H1 (cell line): ENCODE measurements around the gene PSMD9. TPM values are rescaled to one million over a fixed set of nuclear protein-coding genes. Genes with fewer than 3 reads are reported as not detected.
A peak's percentile ranks its signal among the peaks of the same experiment; 100 is the strongest.

Experiments used
- CTCF ChIA-PET: fragments of 300-600 bp; sonication (Branson Sonifier 250); formaldehyde crosslinking; loops from one replicate; lab custom pipeline; 2021; ENCODE audit not compliant: partially characterized antibody; lab: Charles Lee
- POLR2A ChIA-PET: fragments of 300-600 bp; sonication (Branson Sonifier 250); formaldehyde crosslinking; loops from one replicate; lab custom pipeline; 2021; ENCODE audit warnings: inconsistent platforms; ENCODE audit not compliant: partially characterized antibody; lab: Charles Lee
- DNase-seq, 2 experiments: peaks; one replicate each; pipeline versions ENCODE4 v3.0.0 to v3.0.0-alpha.2; 2010 to 2022; ENCODE audit warnings: low spot score in 2 of 2, low read depth in 1 of 2, mixed read lengths in 1 of 2
- FAIRE-seq: peaks from 2 replicates; lab custom pipeline; 2011; peaks lifted over from hg19 to GRCh38; lab: Jason Lieb, UNC
- H2AFZ ChIP-seq: 2 replicates; pipeline ENCODE4 v1.8.1; 2012; ENCODE audit warnings: low read length, inconsistent platforms
- H2AK5ac ChIP-seq: 2 replicates; pipeline ENCODE4 v1.6.1; 2013; ENCODE audit warnings: low read depth, low read length
- H2BK120ac ChIP-seq: replicated peaks from 2 replicates; pipeline ENCODE3; 2013; ENCODE audit warnings: low read depth, low read length, inconsistent platforms
- H2BK12ac ChIP-seq: 2 replicates; pipeline ENCODE4 v1.6.1; 2013; ENCODE audit warnings: low read depth, low read length
- H2BK15ac ChIP-seq: 2 replicates; pipeline ENCODE4 v1.6.1; 2013; ENCODE audit warnings: low read length
- H2BK20ac ChIP-seq: 2 replicates; pipeline ENCODE4 v1.6.1; 2013; ENCODE audit warnings: low read length
- H2BK5ac ChIP-seq: 2 replicates; pipeline ENCODE4 v1.6.1; 2013; ENCODE audit warnings: low read depth, low read length
- H3K14ac ChIP-seq: 2 replicates; pipeline ENCODE4 v1.6.1; 2013; ENCODE audit warnings: inconsistent platforms; ENCODE audit not compliant: insufficient read length
- H3K18ac ChIP-seq: 2 replicates; pipeline ENCODE4 v1.6.1; 2013; ENCODE audit warnings: low read length; ENCODE audit errors: extremely low read depth
- H3K23ac ChIP-seq: 2 replicates; pipeline ENCODE4 v1.6.1; 2013; ENCODE audit warnings: inconsistent platforms; ENCODE audit not compliant: insufficient read length
- H3K23me2 ChIP-seq: 2 replicates; pipeline ENCODE4 v1.6.1; 2013; ENCODE audit warnings: low read depth, low read length
- H3K27ac ChIP-seq: 2 replicates; pipeline ENCODE4 v1.6.1; 2011; ENCODE audit warnings: low read depth, low read length, inconsistent platforms
- H3K27me3 ChIP-seq, 4 experiments: replicated peaks in 1 of 4; 1 replicate in 1 of 4; 2 replicates in 3 of 4; pipeline versions ENCODE4 v1.6.1 to v1.8.1; 2011 to 2013; ENCODE audit warnings: low read length in 3 of 4, mild to moderate bottlenecking in 3 of 4, inconsistent platforms in 2 of 4, mixed read lengths in 2 of 4, moderate library complexity in 1 of 4; ENCODE audit not compliant: control insufficient read depth in 3 of 4, insufficient read depth in 3 of 4; ENCODE audit errors: extremely low read depth in 1 of 4
- H3K36me3 ChIP-seq, 4 experiments: 2 replicates each; pipeline versions ENCODE4 v1.6.1 to v1.8.1; 2011 to 2013; ENCODE audit warnings: mild to moderate bottlenecking in 4 of 4, low read length in 3 of 4, moderate library complexity in 2 of 4, control low read depth in 1 of 4, inconsistent platforms in 1 of 4; ENCODE audit not compliant: insufficient read depth in 4 of 4, control insufficient read depth in 2 of 4
- H3K4ac ChIP-seq: replicated peaks from 2 replicates; pipeline ENCODE3; 2013; ENCODE audit warnings: low read length, low read depth, mixed read lengths, inconsistent platforms; ENCODE audit not compliant: insufficient read length
- H3K4me1 ChIP-seq, 4 experiments: replicated peaks in 1 of 4; 1 replicate in 1 of 4; 2 replicates in 3 of 4; pipeline versions ENCODE4 v1.6.1 to v1.8.1; 2011 to 2013; ENCODE audit warnings: low read length in 3 of 4, inconsistent platforms in 2 of 4, mixed read lengths in 1 of 4; ENCODE audit not compliant: insufficient read depth in 4 of 4, control insufficient read depth in 3 of 4
- H3K4me2 ChIP-seq, 2 experiments: 2 replicates each; pipeline versions ENCODE4 v1.6.1 to v1.8.1; 2011 to 2013; ENCODE audit warnings: low read depth in 2 of 2, low read length in 2 of 2, control low read depth in 1 of 2, inconsistent platforms in 1 of 2, mild to moderate bottlenecking in 1 of 2; ENCODE audit not compliant: insufficient read depth in 1 of 2
- H3K4me3 ChIP-seq, 4 experiments: fragments of 200-600, 300-600 bp in 1 of 4; sonication (generic), shearing (Covaris generic), sonication (Bioruptor Twin) in 1 of 4; 2 replicates each; pipeline versions ENCODE4 v1.5.1 to v1.8.1; 2011 to 2016; ENCODE audit warnings: low read length in 4 of 4, low read depth in 3 of 4, control low read depth in 2 of 4, inconsistent platforms in 2 of 4, mild to moderate bottlenecking in 2 of 4, mixed read lengths in 1 of 4, moderate library complexity in 1 of 4; ENCODE audit not compliant: insufficient read depth in 2 of 4; ENCODE audit errors: extremely low read depth in 1 of 4
- H3K56ac ChIP-seq: replicated peaks from 2 replicates; pipeline ENCODE3; 2013; ENCODE audit warnings: low read depth, mild to moderate bottlenecking, mixed read lengths, low read length, inconsistent platforms; ENCODE audit not compliant: insufficient read length
- H3K79me1 ChIP-seq: 2 replicates; pipeline ENCODE4 v1.6.1; 2013; ENCODE audit warnings: low read depth, low read length, control low read depth
- H3K79me2 ChIP-seq, 2 experiments: 2 replicates each; pipeline versions ENCODE4 v1.6.1 to v1.8.1; 2012 to 2013; ENCODE audit warnings: low read length in 2 of 2, mild to moderate bottlenecking in 2 of 2, inconsistent platforms in 1 of 2; ENCODE audit not compliant: insufficient read depth in 2 of 2, control insufficient read depth in 1 of 2
- H3K9ac ChIP-seq, 4 experiments: replicated peaks in 1 of 4; 1 replicate in 1 of 4; 2 replicates in 3 of 4; pipeline versions ENCODE4 v1.6.1 to v1.8.1; 2011 to 2013; ENCODE audit warnings: low read depth in 3 of 4, low read length in 3 of 4, control low read depth in 2 of 4, mild to moderate bottlenecking in 2 of 4, moderate library complexity in 2 of 4, inconsistent platforms in 1 of 4; ENCODE audit errors: extremely low read depth in 1 of 4
- H3K9me3 ChIP-seq, 2 experiments: 2 replicates each; pipeline versions ENCODE4 v1.6.1 to v1.8.1; 2012 to 2013; ENCODE audit warnings: mild to moderate bottlenecking in 2 of 2, moderate library complexity in 2 of 2, control low read depth in 1 of 2, inconsistent platforms in 1 of 2, low read depth in 1 of 2, low read length in 1 of 2, mixed read lengths in 1 of 2; ENCODE audit not compliant: insufficient read depth in 2 of 2
- H4K20me1 ChIP-seq, 2 experiments: replicated peaks in 1 of 2; 2 replicates each; pipeline versions ENCODE3 to v1.8.1; 2011 to 2013; ENCODE audit warnings: inconsistent platforms in 2 of 2, low read length in 2 of 2, mild to moderate bottlenecking in 1 of 2; ENCODE audit not compliant: insufficient read depth in 2 of 2, control insufficient read depth in 1 of 2
- H4K5ac ChIP-seq: 2 replicates; pipeline ENCODE4 v1.6.1; 2013; ENCODE audit warnings: low read length, low read depth, mixed read lengths, inconsistent platforms; ENCODE audit not compliant: insufficient read length
- H4K8ac ChIP-seq: 2 replicates; pipeline ENCODE4 v1.8.0; 2013; ENCODE audit warnings: mild to moderate bottlenecking, moderate library complexity, low read length, inconsistent platforms; ENCODE audit not compliant: insufficient read depth; ENCODE audit errors: extremely low read depth
- H4K91ac ChIP-seq: replicated peaks from 2 replicates; pipeline ENCODE3; 2013; ENCODE audit warnings: low read length, mixed read lengths, inconsistent platforms; ENCODE audit not compliant: insufficient read length
- CHD1 ChIP-seq: IDR thresholded peaks from 2 replicates; pipeline ENCODE4 v1.6.1; 2012; ENCODE audit warnings: low read depth, low read length, improper control_type of control experiment
- KDM4A ChIP-seq: IDR thresholded peaks from one replicate; pipeline ENCODE4 v1.7.1; 2012; ENCODE audit warnings: low read depth, mild to moderate bottlenecking, moderate library complexity, low read length, inconsistent platforms; ENCODE audit not compliant: severe bottlenecking
- SIRT6 ChIP-seq: IDR thresholded peaks from one replicate; pipeline ENCODE4 v1.7.1; 2012; ENCODE audit warnings: low read length, inconsistent platforms
- SIX5 ChIP-seq: IDR thresholded peaks from 2 replicates; pipeline ENCODE4 v1.6.1; 2011; ENCODE audit warnings: mild to moderate bottlenecking, low read depth, low read length
- ZNF274 ChIP-seq: IDR thresholded peaks from 2 replicates; pipeline ENCODE4 v1.7.0; 2012; ENCODE audit warnings: low read length, borderline replicate concordance; ENCODE audit errors: extremely low read depth
- WGBS, 2 experiments: shearing (Covaris generic) in 1 of 2; methylation state at CpG; one replicate each; pipeline versions ENCODE4 v1.1.6 to v1.1.7; 2013 to 2015; ENCODE audit warnings: low lambda C conversion rate in 2 of 2, mixed read lengths in 2 of 2, inconsistent platforms in 1 of 2, low coverage in 1 of 2, missing lambda C conversion rate in 1 of 2; ENCODE audit not compliant: insufficient replicate concordance in 2 of 2, insufficient coverage in 1 of 2, insufficient read length in 1 of 2; ENCODE audit errors: extremely low coverage in 1 of 2, missing lambda C conversion rate in 1 of 2; 5-methylcytosine and 5-hydroxymethylcytosine counted together
- long read RNA-seq, 2 experiments: library from RNA in 1 of 2; library from capped mRNA in 1 of 2; stranded (forward); transcript quantifications; one replicate each; pipeline ENCODE4 v2.0.0, GENCODE V29; 2021; ENCODE audit warnings: inconsistent platforms in 1 of 2
- polyA minus RNA-seq, 3 experiments: library from RNA; depleted of rRNA, polyadenylated mRNA; stranded (reverse); fragments of >200 nt; gene quantifications; 1 replicate in 2 of 3; 2 replicates in 1 of 3; pipeline ENCODE4 v1.2.3, GENCODE V29; 2011
- polyA plus RNA-seq, 7 experiments: library from polyadenylated mRNA; depleted of rRNA in 3 of 7; stranded (reverse) in 5 of 7; unstranded in 2 of 7; fragments of >200 nt in 5 of 7; fragments of 200-250 nt in 2 of 7; gene quantifications; 1 replicate in 5 of 7; 2 replicates in 1 of 7; 4 replicates in 1 of 7; pipeline versions ENCODE4 v1.2.1 to v1.2.3, GENCODE V29; 2011 to 2013; ENCODE audit warnings: missing spikeins in 2 of 7, mixed read lengths in 2 of 7
- total RNA-seq: library from RNA; stranded (reverse); fragmentation: NEBNext Ultra II Directional; extraction: Animal tissue kit (Norgen Biotek cat#: 25700); gene quantifications from 2 replicates; pipeline ENCODE4 v1.2.1, GENCODE V29; 2021
- TF ChIP-seq, protein P1 (sequence below): IDR thresholded peaks from 2 replicates; pipeline ENCODE4 v1.6.1; 2012; ENCODE audit warnings: low read length, inconsistent platforms

Gene PSMD9
- 28.8 and 33.1 TPM in 2 replicates for total RNA-seq
- 36.1 and 38.5 TPM in 2 replicates for polyA plus RNA-seq (2011; rRNA removed)
- 91.7 TPM for polyA plus RNA-seq (2011; cell fraction: cytosol; rRNA removed)
- polyA plus RNA-seq (2011; cell fraction: nucleus; rRNA removed) = 40.6 TPM
- 27.5 to 49.3 TPM (median 44.6 TPM) in 4 replicates for polyA plus RNA-seq (2012, experiment 1 of 2)
- 19.3 TPM for polyA plus RNA-seq (2012, experiment 2 of 2)
- polyA plus RNA-seq (2013, experiment 1 of 2) = 17.6 TPM
- polyA plus RNA-seq (2013, experiment 2 of 2) = 18.2 TPM
- 22.3 and 22.4 TPM in 2 replicates for polyA minus RNA-seq (2011; rRNA and poly(A)+ RNA removed)
- 34.8 TPM for polyA minus RNA-seq (2011; cell fraction: cytosol; rRNA and poly(A)+ RNA removed)
- 19.6 TPM for polyA minus RNA-seq (2011; cell fraction: nucleus; rRNA and poly(A)+ RNA removed)
- long read RNA-seq, experiment 1, transcript PSMD9-207 (6 exons, 2,784 nt) = major isoform, 22 of 34 reads
- long read RNA-seq, experiment 1, partial matches to known transcripts = 6 of 34 reads
- long read RNA-seq, experiment 1, other reads (novel, unspliced or antisense) = 0 of 34 reads
- long read RNA-seq, experiment 2, transcript PSMD9-207 (6 exons, 2,784 nt) = major isoform, 98 of 108 reads
- long read RNA-seq, experiment 2, partial matches to known transcripts = 1 of 108 reads
- long read RNA-seq, experiment 2, other reads (novel, unspliced or antisense) = 2 of 108 reads

- Histone ChIP-seq H4K91ac (peak within 1 kb of the TSS; percentile 63), H3K4me1 (peaks cover 0 to 5% (median 1%) of the 10 kb centered on the region in 4 experiments; a peak in 4 of 7 replicates), H3K4ac (peak within 1 kb of the TSS; percentile 1), H3K9ac (peak within 1 kb of the TSS; percentile 54 to 69 (median 63); a peak in 6 of 7 replicates), H2AFZ (peak within 1 kb of the TSS; percentile 85), H4K5ac (peak within 1 kb of the TSS; percentile 87), H3K56ac (peak within 1 kb of the TSS; percentile 77), H3K23ac (no peak within 1 kb of the TSS), H3K14ac (no peak within 1 kb of the TSS), H3K18ac (peak within 1 kb of the TSS; percentile 98), H2BK12ac (no peak within 1 kb of the TSS; the same call in 1 of the 2 replicates), H3K4me2 (peak within 1 kb of the TSS; percentile 54 to 89), H3K27ac (peak within 1 kb of the TSS; percentile 83; the same call in 1 of the 2 replicates), H3K23me2 (peaks cover 7% of the 10 kb centered on the region), H3K79me1 (no peaks in the 10 kb centered on the region), H2BK20ac (no peak within 1 kb of the TSS), H3K36me3 (no peaks in the 10 kb centered on the region), H2BK120ac (no peak within 1 kb of the TSS), H4K20me1 (peaks cover 3 to 10% of the 10 kb centered on the region in 2 experiments), H3K79me2 (no peaks in the 10 kb centered on the region; a peak in 1 of 4 replicates), H3K9me3 (no peaks in the 10 kb centered on the region), H4K8ac (peak within 1 kb of the TSS; percentile 89; the same call in 1 of the 2 replicates), H2AK5ac (no peak within 1 kb of the TSS; the same call in 1 of the 2 replicates), H2BK5ac (peak within 1 kb of the TSS; percentile 94), H3K4me3 (peak within 1 kb of the TSS; percentile 64 to 79 (median 74)), H2BK15ac (peak within 1 kb of the TSS; percentile 98), H3K27me3 (peaks cover 0 to 2% (median 1%) of the 10 kb centered on the region in 4 experiments; a peak in 3 of 7 replicates)
- FAIRE-seq (peak; percentile 66), DNase-seq (peak; percentile 94 to 99)
- 1% methylated on average over 66 of the region's 67 CpGs; no CpG with 5 or more reads in 1 of the 2 experiments for WGBS, 2 experiments
- POLR2A ChIA-PET = interaction anchor here (0.6 to 10.3 kb wide), 12 partner anchors 30 to 489 kb away, joined by 3 to 115 read pairs (median 4); partner anchors contain the start of genes BCL7A, CFAP251, RHOF and RNF34
- CTCF ChIA-PET = interaction anchor here (0.6 to 10.7 kb wide), 21 partner anchors 9 to 114 kb away, joined by 3 to 114 read pairs (median 4); partner anchors contain the start of genes CFAP251, HPD and RHOF
- no peak for TF ChIP-seq CHD1
- no peak for TF ChIP-seq SIX5
- TF ChIP-seq SIRT6 = no peak
- TF ChIP-seq ZNF274 = no peak
- TF ChIP-seq, protein P1, sequence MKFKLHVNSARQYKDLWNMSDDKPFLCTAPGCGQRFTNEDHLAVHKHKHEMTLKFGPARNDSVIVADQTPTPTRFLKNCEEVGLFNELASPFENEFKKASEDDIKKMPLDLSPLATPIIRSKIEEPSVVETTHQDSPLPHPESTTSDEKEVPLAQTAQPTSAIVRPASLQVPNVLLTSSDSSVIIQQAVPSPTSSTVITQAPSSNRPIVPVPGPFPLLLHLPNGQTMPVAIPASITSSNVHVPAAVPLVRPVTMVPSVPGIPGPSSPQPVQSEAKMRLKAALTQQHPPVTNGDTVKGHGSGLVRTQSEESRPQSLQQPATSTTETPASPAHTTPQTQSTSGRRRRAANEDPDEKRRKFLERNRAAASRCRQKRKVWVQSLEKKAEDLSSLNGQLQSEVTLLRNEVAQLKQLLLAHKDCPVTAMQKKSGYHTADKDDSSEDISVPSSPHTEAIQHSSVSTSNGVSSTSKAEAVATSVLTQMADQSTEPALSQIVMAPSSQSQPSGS = no peak; the same call in 1 of the 2 replicates
- peak; percentile 77 for TF ChIP-seq KDM4A
These were observed at the start of gene PSMD9 for GRCh38 chr12:121888478-121889273. Gene PSMD9, plus strand, starts transcription at chr12:121888790. Its CDS starts 67 bp downstream, at chr12:121888857.
